Activated naive CD8-positive, alpha-beta T cell treated with anti-CD3 and anti-CD28 coated beads, Interleukin-2, amount 10 ng/mL, durations not matched to agents 7 days and 5 days (primary cell): ENCODE measurements around the gene USP11. TPM values are rescaled to one million over a fixed set of nuclear protein-coding genes. Genes with fewer than 3 reads are reported as not detected.

ENCODE experiments used
- ATAC-seq: fragments of 150-1000 bp; cut with Tn5 transposase; one replicate; pipeline ENCODE4 v1.10.0; 2021; ENCODE audit warnings: low read depth, moderate library complexity
- POLR2A ChIA-PET: fragments of 350-600 bp; sonication (Branson Sonifier 250); formaldehyde crosslinking; loops from one replicate; lab custom pipeline; 2021; ENCODE audit warnings: antibody characterized with exemption; lab: Charles Lee
- DNase-seq: peaks from one replicate; pipeline ENCODE4 v3.0.0; 2021
- H3K27ac Mint-ChIP-seq: one replicate; pipeline ENCODE4 v1.8.0; 2022; ENCODE audit warnings: mild to moderate bottlenecking, mixed read lengths
- H3K27me3 Mint-ChIP-seq: one replicate; pipeline ENCODE4 v1.8.0; 2022; ENCODE audit warnings: mild to moderate bottlenecking, moderate library complexity, mixed read lengths
- H3K36me3 Mint-ChIP-seq: one replicate; pipeline ENCODE4 v1.8.0; 2021; ENCODE audit warnings: mild to moderate bottlenecking, mixed read lengths
- H3K4me1 Mint-ChIP-seq: one replicate; pipeline ENCODE4 v1.8.0; 2021; ENCODE audit warnings: mixed read lengths
- H3K4me3 Mint-ChIP-seq: one replicate; pipeline ENCODE4 v1.8.0; 2022; ENCODE audit warnings: mild to moderate bottlenecking, moderate library complexity, mixed read lengths
- H3K9me3 Mint-ChIP-seq: one replicate; pipeline ENCODE4 v1.8.0; 2021; ENCODE audit warnings: mixed read lengths
- total RNA-seq, 2 experiments: library from RNA; stranded (reverse); gene quantifications; one replicate each; pipeline ENCODE4 v1.2.3, GENCODE V29; 2021

USP11 gene
- total RNA-seq, 2 experiments from 2014 or later = 101 TPM

- ATAC-seq (peak; percentile 91), DNase-seq (peak; percentile 87)
- no peaks in the 10 kb centered on the region for H3K9me3 Mint-ChIP-seq
- H3K4me3 Mint-ChIP-seq = peak overlapping the region; percentile 96
- H3K4me1 Mint-ChIP-seq = peaks cover 13% of the 10 kb centered on the region
- POLR2A ChIA-PET = interaction anchor here (0.6 to 3.4 kb wide), 11 partner anchors 14 to 415 kb away, joined by 3 to 49 read pairs (median 3); partner anchors contain the start of genes CDK16, NDUFB11 and RBM10
- H3K36me3 Mint-ChIP-seq = peaks cover 14% of the 10 kb centered on the region
- H3K27ac Mint-ChIP-seq = peak overlapping the region; percentile 99
- H3K27me3 Mint-ChIP-seq = no peaks in the 10 kb centered on the region
Observed at GRCh38 chrX:47233333-47234113, 714 bp downstream of the USP11 start.

- no peaks in the 10 kb centered on the region for H3K27me3 Mint-ChIP-seq
- DNase-seq (no peak), ATAC-seq (no peak)
- H3K27ac Mint-ChIP-seq = peak overlapping the region; percentile 63
- H3K9me3 Mint-ChIP-seq = no peaks in the 10 kb centered on the region
- H3K4me1 Mint-ChIP-seq = peaks cover 13% of the 10 kb centered on the region
- POLR2A ChIA-PET = no interaction called here
- H3K4me3 Mint-ChIP-seq = peak overlapping the region; percentile 96
- H3K36me3 Mint-ChIP-seq = peaks cover 10% of the 10 kb centered on the region
Observed at GRCh38 chrX:47234583-47234982, 1.8 kb downstream of the USP11 start.

GRCh38 chrX:47235691-47236103, 2.9 kb downstream of the USP11 start:
- H3K4me3 Mint-ChIP-seq = peak overlapping the region; percentile 71
- ATAC-seq (no peak), DNase-seq (no peak)
- H3K4me1 Mint-ChIP-seq = peaks cover 13% of the 10 kb centered on the region
- POLR2A ChIA-PET = no interaction called here
- no peaks in the 10 kb centered on the region for H3K27me3 Mint-ChIP-seq
- H3K36me3 Mint-ChIP-seq = peaks cover 7% of the 10 kb centered on the region
- no peaks in the 10 kb centered on the region for H3K9me3 Mint-ChIP-seq
- peak overlapping the region; percentile 43 for H3K27ac Mint-ChIP-seq

- DNase-seq (no peak), ATAC-seq (no peak)
- Mint-ChIP-seq H3K27ac (no peak overlapping the region), H3K27me3 (no peaks in the 10 kb centered on the region), H3K4me1 (peaks cover 13% of the 10 kb centered on the region), H3K36me3 (peaks cover 15% of the 10 kb centered on the region), H3K9me3 (no peaks in the 10 kb centered on the region), H3K4me3 (no peak overlapping the region)
- POLR2A ChIA-PET = no interaction called here
Observed at GRCh38 chrX:47239199-47239598, 6.4 kb downstream of the USP11 start.

GRCh38 chrX:47239898-47240545, 7.2 kb downstream of the USP11 start:
- Mint-ChIP-seq H3K4me3 (no peak overlapping the region), H3K36me3 (peaks cover 15% of the 10 kb centered on the region), H3K27ac (no peak overlapping the region), H3K9me3 (no peaks in the 10 kb centered on the region), H3K4me1 (peaks cover 13% of the 10 kb centered on the region), H3K27me3 (no peaks in the 10 kb centered on the region)
- DNase-seq (no peak), ATAC-seq (no peak)
- POLR2A ChIA-PET = no interaction called here

GRCh38 chrX:47240619-47241018, 7.8 kb downstream of the USP11 start:
- Mint-ChIP-seq H3K27me3 (no peaks in the 10 kb centered on the region), H3K36me3 (peaks cover 10% of the 10 kb centered on the region), H3K4me1 (peaks cover 8% of the 10 kb centered on the region), H3K9me3 (no peaks in the 10 kb centered on the region), H3K4me3 (no peak overlapping the region), H3K27ac (no peak overlapping the region)
- POLR2A ChIA-PET = no interaction called here
- DNase-seq (no peak), ATAC-seq (no peak)

GRCh38 chrX:47241201-47242011, 8.6 kb downstream of the USP11 start:
- no peak overlapping the region for H3K27ac Mint-ChIP-seq
- peaks cover 1% of the 10 kb centered on the region for H3K4me1 Mint-ChIP-seq
- ATAC-seq = no peak
- no peaks in the 10 kb centered on the region for H3K9me3 Mint-ChIP-seq
- H3K36me3 Mint-ChIP-seq = peaks cover 12% of the 10 kb centered on the region
- DNase-seq = no peak
- H3K4me3 Mint-ChIP-seq = no peak overlapping the region
- H3K27me3 Mint-ChIP-seq = no peaks in the 10 kb centered on the region
- POLR2A ChIA-PET = interaction anchor here (0.6 kb wide), 1 partner anchor 66 kb away, joined by 3 read pairs; no protein-coding TSS in a partner anchor

- DNase-seq (no peak), ATAC-seq (no peak)
- H3K9me3 Mint-ChIP-seq = no peaks in the 10 kb centered on the region
- peaks cover 12% of the 10 kb centered on the region for H3K36me3 Mint-ChIP-seq
- no peak overlapping the region for H3K27ac Mint-ChIP-seq
- no peaks in the 10 kb centered on the region for H3K27me3 Mint-ChIP-seq
- H3K4me3 Mint-ChIP-seq = no peak overlapping the region
- no peaks in the 10 kb centered on the region for H3K4me1 Mint-ChIP-seq
- POLR2A ChIA-PET = no interaction called here
Observed at GRCh38 chrX:47242321-47242720, 9.5 kb downstream of the USP11 start.

- POLR2A ChIA-PET = no interaction called here
- DNase-seq (no peak), ATAC-seq (no peak)
- Mint-ChIP-seq H3K27ac (no peak overlapping the region), H3K4me1 (no peaks in the 10 kb centered on the region), H3K36me3 (peaks cover 16% of the 10 kb centered on the region), H3K9me3 (no peaks in the 10 kb centered on the region), H3K4me3 (no peak overlapping the region), H3K27me3 (no peaks in the 10 kb centered on the region)
Observed at GRCh38 chrX:47243351-47243750, 10.5 kb downstream of the USP11 start.

GRCh38 chrX:47244676-47245075, 11.9 kb downstream of the USP11 start:
- Mint-ChIP-seq H3K36me3 (peaks cover 18% of the 10 kb centered on the region), H3K4me3 (no peak overlapping the region), H3K4me1 (no peaks in the 10 kb centered on the region), H3K27ac (no peak overlapping the region), H3K27me3 (no peaks in the 10 kb centered on the region), H3K9me3 (no peaks in the 10 kb centered on the region)
- DNase-seq (no peak), ATAC-seq (no peak)
- POLR2A ChIA-PET = no interaction called here

GRCh38 chrX:47245156-47245555, 12.3 kb downstream of the USP11 start:
- no peaks in the 10 kb centered on the region for H3K4me1 Mint-ChIP-seq
- ATAC-seq (no peak), DNase-seq (no peak)
- no peaks in the 10 kb centered on the region for H3K9me3 Mint-ChIP-seq
- POLR2A ChIA-PET = no interaction called here
- no peak overlapping the region for H3K27ac Mint-ChIP-seq
- H3K4me3 Mint-ChIP-seq = no peak overlapping the region
- peaks cover 18% of the 10 kb centered on the region for H3K36me3 Mint-ChIP-seq
- no peaks in the 10 kb centered on the region for H3K27me3 Mint-ChIP-seq

- no peaks in the 10 kb centered on the region for H3K4me1 Mint-ChIP-seq
- no peaks in the 10 kb centered on the region for H3K9me3 Mint-ChIP-seq
- no peak for ATAC-seq
- H3K36me3 Mint-ChIP-seq = peaks cover 13% of the 10 kb centered on the region
- H3K4me3 Mint-ChIP-seq = no peak overlapping the region
- POLR2A ChIA-PET = interaction anchor here (0.7 kb wide), 1 partner anchor 1449 kb away, joined by 6 read pairs; no protein-coding TSS in a partner anchor
- no peaks in the 10 kb centered on the region for H3K27me3 Mint-ChIP-seq
- no peak for DNase-seq
- no peak overlapping the region for H3K27ac Mint-ChIP-seq
Observed at GRCh38 chrX:47247206-47247998, 14.6 kb downstream of the USP11 start.

GRCh38 chrX:47247999-47248320, 15.2 kb downstream of the USP11 start:
- DNase-seq = no peak
- Mint-ChIP-seq H3K4me3 (no peak overlapping the region), H3K27me3 (no peaks in the 10 kb centered on the region), H3K27ac (no peak overlapping the region), H3K36me3 (peaks cover 13% of the 10 kb centered on the region), H3K4me1 (no peaks in the 10 kb centered on the region), H3K9me3 (no peaks in the 10 kb centered on the region)
- POLR2A ChIA-PET = interaction anchor here (0.7 kb wide), 1 partner anchor 1448 kb away, joined by 6 read pairs; no protein-coding TSS in a partner anchor
- ATAC-seq = no peak
